Measurements from ENCODE around the gene CELF2. TPM values are rescaled to one million over a fixed set of nuclear protein-coding genes. Genes with fewer than 3 reads are reported as not detected.

Gene CELF2
- total and polyA plus RNA-seq, 12 donors: 13.0 to 90.9 (median 80.9) TPM

- no peaks in the 10 kb centered on the region for H3K27me3 ChIP-seq
- H3K4me1 ChIP-seq: peaks cover 3 to 73% (median 55%) of the 10 kb centered on the region in 9 donors
- ATAC-seq (no peak), DNase-seq (no peak)
- no peak overlapping the region for H3K4me3 ChIP-seq
- H3K9me3 ChIP-seq: no peaks in the 10 kb centered on the region
- WGBS, 2 donors: 58 to 66% methylated on average over 4 of the region's 4 CpGs
- TF ChIP-seq CTCF (IDR thresholded peaks at IDR 0.05): no peak
- peaks cover 0 to 93% (median 0%) of the 10 kb centered on the region in 9 donors for H3K36me3 ChIP-seq
- intact Hi-C loops (cut with DNase I): loop anchor here in 4 of 10 donors (5.0 to 10.0 kb wide), 7 partner anchors 99 to 442 kb away; no protein-coding TSS in a partner anchor
- H3K27ac ChIP-seq: peak overlapping the region in 1 of 10 donors; percentile 15
Measured at GRCh38 chr10:11266426-11266825, 248.8 kb downstream of the CELF2 start.

GRCh38 chr10:11270135-11270857 is 252.6 kb downstream of the CELF2 start:
- intact Hi-C loops (cut with DNase I): loop anchor here in 5 of 10 donors (5.0 to 10.0 kb wide), 3 partner anchors 98 to 1035 kb away; no protein-coding TSS in a partner anchor
- DNase-seq: peak; percentile 83 to 84
- H3K4me1 ChIP-seq: peaks cover 0 to 37% (median 23%) of the 10 kb centered on the region in 9 donors
- H3K27ac ChIP-seq: peak overlapping the region in 6 of 10 donors; percentile 9 to 55 (median 39)
- H3K9me3 ChIP-seq: no peaks in the 10 kb centered on the region
- no peak overlapping the region for H3K4me3 ChIP-seq
- TF ChIP-seq CTCF (IDR thresholded peaks at IDR 0.05): peak; percentile 63 to 96 (median 90)
- no peaks in the 10 kb centered on the region for H3K27me3 ChIP-seq
- peak; percentile 92 to 98 (median 96) for ATAC-seq
- peaks cover 0 to 93% (median 10%) of the 10 kb centered on the region in 9 donors for H3K36me3 ChIP-seq
- 25 to 33% methylated on average over 18 of the region's 18 CpGs for WGBS, 2 donors

GRCh38 chr10:11270858-11271179 is 253.1 kb downstream of the CELF2 start:
- H3K4me3 ChIP-seq: no peak overlapping the region
- intact Hi-C loops (cut with DNase I): loop anchor here in 5 of 10 donors (5.0 to 10.0 kb wide), 3 partner anchors 99 to 1036 kb away; no protein-coding TSS in a partner anchor
- ATAC-seq (peak in 1 of 8 donors; percentile 32), DNase-seq (no peak)
- peak in 1 of 9 donors; percentile 11 for TF ChIP-seq CTCF (IDR thresholded peaks at IDR 0.05)
- H3K36me3 ChIP-seq: peaks cover 0 to 96% (median 10%) of the 10 kb centered on the region in 9 donors
- no peaks in the 10 kb centered on the region for H3K27me3 ChIP-seq
- peaks cover 0 to 31% (median 22%) of the 10 kb centered on the region in 9 donors for H3K4me1 ChIP-seq
- 35 to 44% methylated on average over 7 of the region's 7 CpGs for WGBS, 2 donors
- no peaks in the 10 kb centered on the region for H3K9me3 ChIP-seq
- H3K27ac ChIP-seq: peak overlapping the region in 4 of 10 donors; percentile 18 to 55 (median 39)

GRCh38 chr10:11272915-11273389 is 255.3 kb downstream of the CELF2 start:
- DNase-seq: no peak
- TF ChIP-seq CTCF (IDR thresholded peaks at IDR 0.05): no peak

More at GRCh38 chr10:11272915-11273389, 255.3 kb downstream of the CELF2 start:
- Histone ChIP-seq H3K27ac (no peak overlapping the region), H3K4me3 (no peak overlapping the region), H3K9me3 (no peaks in the 10 kb centered on the region), H3K27me3 (no peaks in the 10 kb centered on the region), H3K36me3 (peaks cover 0 to 98% (median 19%) of the 10 kb centered on the region in 9 donors), H3K4me1 (peaks cover 0 to 23% (median 16%) of the 10 kb centered on the region in 9 donors)
- intact Hi-C loops (cut with DNase I): loop anchor here in 5 of 10 donors (5.0 to 10.0 kb wide), 3 partner anchors 101 to 1038 kb away; no protein-coding TSS in a partner anchor
- ATAC-seq: no peak
- 90 to 94% methylated on average over 15 of the region's 15 CpGs for WGBS, 2 donors
